Aorta (tissue), 5 donors: ENCODE data around the gene SURF4. TPM values are rescaled to one million over a fixed set of nuclear protein-coding genes. Genes with fewer than 3 reads are reported as not detected.

Source experiments
- ATAC-seq: fragments of 200-7000 bp; cut with Tn5 transposase; one replicate; pipeline ENCODE4 v1.9.1; 2022; ENCODE audit warnings: moderate library complexity; ENCODE audit not compliant: low FRiP score
- DNase-seq, 2 donors: peaks; one replicate each; pipeline ENCODE4 v3.0.0-alpha.2; 2020
- H3K27ac ChIP-seq, 2 donors: one replicate each; pipeline ENCODE4 v1.5.1; 2013; ENCODE audit warnings: low read length in 2 of 2, mild to moderate bottlenecking in 2 of 2, moderate library complexity in 2 of 2, control low read depth in 1 of 2, inconsistent platforms in 1 of 2, low read depth in 1 of 2
- H3K27me3 ChIP-seq, 2 donors: one replicate each; pipeline ENCODE4 v1.6.1; 2013; ENCODE audit warnings: control low read depth in 1 of 2, low read length in 1 of 2, mild to moderate bottlenecking in 1 of 2, moderate library complexity in 1 of 2; ENCODE audit not compliant: insufficient read depth in 2 of 2, control insufficient read depth in 1 of 2
- H3K36me3 ChIP-seq, 2 donors: one replicate each; pipeline ENCODE4 v1.6.1; 2013; ENCODE audit warnings: control low read depth in 1 of 2, low read length in 1 of 2, mild to moderate bottlenecking in 1 of 2; ENCODE audit not compliant: insufficient read depth in 2 of 2, control insufficient read depth in 1 of 2
- H3K4me1 ChIP-seq, 2 donors: one replicate each; pipeline ENCODE4 v1.6.1; 2013; ENCODE audit warnings: low read length in 2 of 2, control low read depth in 1 of 2, mild to moderate bottlenecking in 1 of 2, moderate library complexity in 1 of 2; ENCODE audit not compliant: insufficient read depth in 2 of 2, control insufficient read depth in 1 of 2
- H3K4me3 ChIP-seq, 2 donors: one replicate each; pipeline ENCODE4 v1.5.1; 2013; ENCODE audit warnings: low read length in 2 of 2, control low read depth in 1 of 2, mild to moderate bottlenecking in 1 of 2
- H3K9me3 ChIP-seq: one replicate; pipeline ENCODE4 v1.6.1; 2013; ENCODE audit warnings: mild to moderate bottlenecking, low read length; ENCODE audit not compliant: control insufficient read depth
- WGBS, 2 donors: extraction: QIAGEN DNeasy Blood & Tissue Kit; methylation state at CpG; one replicate each; pipeline ENCODE4 v1.1.7; 2013; 5-methylcytosine and 5-hydroxymethylcytosine counted together
- intact Hi-C, 2 donors: fragments of 100-400 bp; cut with DNase I; formaldehyde crosslinking; loops; one replicate each; pipeline versions ENCODE4 v1.14.2 to v1.15.0; 2022
- long read RNA-seq, 2 donors: library from polyadenylated mRNA; unstranded; transcript quantifications; one replicate each; pipeline ENCODE4 v2.0.0, GENCODE V29; 2020 to 2021
- polyA plus RNA-seq, 2 donors: library from polyadenylated mRNA; stranded (reverse); fragments of 200-250 nt; gene quantifications; one replicate each; pipeline ENCODE4 v1.2.3, GENCODE V29; 2013
- total RNA-seq, 2 donors: library from RNA; stranded (reverse); fragmentation: NEBNext Ultra II Directional; extraction: Animal tissue kit (Norgen Biotek cat#: 25700); gene quantifications; one replicate each; pipeline ENCODE4 v1.2.1, GENCODE V29; 2021
- donor health status: healthy with polysubstance abuse.
- donor health status: Bipolar disorder and iron deficiency.
- donor health status: DM: no; HTN: no; CAD: no.
- donor health status: DM: no; HTN: no; CAD: no.
- donor health status: DM: yes; HTN: yes; CAD: no.

The SURF4 gene
- total RNA-seq (100 to 1,000 TPM; 114 to 123 TPM), polyA plus RNA-seq (10 to 100 TPM; 42.3 to 71.2 TPM)
- long read RNA-seq, donor 1, transcript SURF4-202 (6 exons, 2,984 nt), result major isoform, 514 of 671 reads
- long read RNA-seq, donor 1, partial matches to known transcripts, result 18 of 671 reads
- long read RNA-seq, donor 1, other reads (novel, unspliced or antisense), result 137 of 671 reads
- long read RNA-seq, donor 2, transcript SURF4-202 (6 exons, 2,984 nt), result major isoform, 96 of 134 reads
- long read RNA-seq, donor 2, partial matches to known transcripts, result 8 of 134 reads
- long read RNA-seq, donor 2, other reads (novel, unspliced or antisense), result 30 of 134 reads

DNA sequence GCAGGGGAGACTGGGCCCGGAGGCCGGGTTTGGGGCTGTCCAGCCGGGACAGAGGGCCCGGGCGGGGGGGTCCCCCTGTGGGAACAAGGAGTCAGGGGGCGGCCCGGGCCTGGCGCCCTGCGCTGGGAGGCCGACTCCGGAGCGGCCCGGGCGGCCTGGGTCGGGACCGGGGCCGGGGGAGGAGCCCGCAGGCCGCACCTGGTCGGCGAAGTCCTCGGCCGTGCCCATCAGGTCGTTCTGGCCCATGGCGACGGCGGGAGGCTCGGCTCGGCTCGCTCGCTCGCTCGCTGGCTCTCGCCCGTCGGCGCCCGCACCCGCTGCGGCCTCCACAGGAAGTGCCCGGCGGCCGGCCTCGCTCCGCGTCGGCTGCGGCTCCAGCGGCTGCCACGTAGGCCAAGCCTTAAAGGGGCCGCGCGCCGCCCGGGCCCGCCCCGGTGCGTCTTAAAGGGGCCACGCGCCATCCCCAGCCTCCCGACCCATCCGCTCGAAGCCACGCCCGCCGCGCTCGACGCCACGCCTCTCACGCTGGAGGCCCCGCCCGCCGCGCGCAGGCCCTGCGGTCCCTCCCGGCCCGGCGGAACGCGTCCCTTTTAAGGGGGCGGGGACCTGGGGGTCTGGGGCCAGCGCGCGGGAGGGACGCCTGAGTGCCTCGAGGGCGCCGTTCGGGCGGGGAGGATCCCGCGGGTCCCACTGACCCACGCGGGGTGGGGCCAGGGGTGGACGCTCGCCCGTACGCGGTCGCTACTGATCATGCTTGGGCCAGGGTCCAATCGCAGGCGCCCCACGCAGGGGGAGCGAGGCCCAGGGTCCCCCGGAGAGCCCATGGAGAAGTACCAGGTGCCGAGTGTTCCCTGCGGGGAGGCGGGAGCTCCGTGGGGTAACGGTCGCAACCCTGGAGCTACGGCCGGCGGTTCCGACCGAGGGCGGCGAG is at the start of gene SURF4, which contains the start of gene STKLD1:
SURF4 (minus strand) TSS at position 337 of the 931 bp plus-strand sequence; CDS start at position 246, 91 bp downstream.
STKLD1 (plus strand) TSS at position 643 of the 931 bp plus-strand sequence; CDS start at position 751, 108 bp downstream.
- DNase-seq, result peak; percentile 97 to 98
- Histone ChIP-seq H3K27ac (peak within 1 kb of the TSS; percentile 85 to 93), H3K4me3 (peak within 1 kb of the TSS; percentile 99), H3K4me1 (no peaks in the 10 kb centered on the region), H3K27me3 (no peaks in the 10 kb centered on the region), H3K9me3 (no peaks in the 10 kb centered on the region), H3K36me3 (no peaks in the 10 kb centered on the region)
- 0 to 1% methylated on average over 63 to 120 of the region's 120 CpGs for WGBS, 2 donors
- intact Hi-C loops, result loop anchor here in 1 of 2 donors (5.0 kb wide), 2 partner anchors 39 to 81 kb away; partner anchors contain the start of genes CACFD1 and SURF6
- peak; percentile 97 for ATAC-seq

GRCh38 chr9:133425049-133425632 is 49.3 kb upstream of the SURF4 start:
- Histone ChIP-seq H3K27ac (no peak overlapping the region), H3K4me1 (no peaks in the 10 kb centered on the region), H3K27me3 (no peaks in the 10 kb centered on the region), H3K4me3 (no peak overlapping the region), H3K9me3 (no peaks in the 10 kb centered on the region), H3K36me3 (no peaks in the 10 kb centered on the region)
- 90% methylated on average over 22 of the region's 22 CpGs for WGBS, 2 donors
- ATAC-seq, result no peak
- intact Hi-C loops, result no loop called here
- DNase-seq, result no peak

DNA sequence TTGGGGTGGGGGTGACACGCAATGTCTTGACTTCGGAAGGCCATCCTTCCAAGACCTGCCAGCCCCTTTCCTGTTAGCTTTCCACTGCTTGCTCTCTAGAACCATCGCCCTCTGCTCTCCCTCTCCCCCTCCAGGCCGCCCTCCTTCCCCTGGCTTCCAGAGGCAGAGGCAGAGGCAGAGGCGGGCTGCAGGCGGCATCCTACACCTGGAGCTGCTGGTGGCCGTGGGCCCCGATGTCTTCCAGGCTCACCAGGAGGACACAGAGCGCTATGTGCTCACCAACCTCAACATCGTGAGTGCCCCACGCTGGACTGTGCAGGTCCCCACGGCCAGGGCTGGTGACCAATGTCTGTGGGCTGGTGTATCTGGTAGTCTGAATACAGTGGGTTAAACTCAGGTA is 48.3 kb upstream of the SURF4 start:
- intact Hi-C loops, result no loop called here
- DNase-seq (no peak), ATAC-seq (no peak)
- WGBS, 2 donors, result 93 to 95% methylated on average over 12 of the region's 12 CpGs
- no peaks in the 10 kb centered on the region for H3K9me3 ChIP-seq
- no peak overlapping the region for H3K4me3 ChIP-seq
- H3K27me3 ChIP-seq, result no peaks in the 10 kb centered on the region
- no peak overlapping the region for H3K27ac ChIP-seq
- no peaks in the 10 kb centered on the region for H3K36me3 ChIP-seq
- H3K4me1 ChIP-seq, result no peaks in the 10 kb centered on the region

- WGBS, 2 donors, result 70 to 81% methylated on average over 3 of the region's 3 CpGs
- no peaks in the 10 kb centered on the region for H3K27me3 ChIP-seq
- no peak for DNase-seq
- H3K27ac ChIP-seq, result no peak overlapping the region
- no peaks in the 10 kb centered on the region for H3K9me3 ChIP-seq
- no peak overlapping the region for H3K4me3 ChIP-seq
- intact Hi-C loops, result no loop called here
- H3K4me1 ChIP-seq, result no peaks in the 10 kb centered on the region
- H3K36me3 ChIP-seq, result no peaks in the 10 kb centered on the region
- no peak for ATAC-seq
Measured at GRCh38 chr9:133423216-133423615, 47.4 kb upstream of the SURF4 start.

- WGBS, 2 donors, result 53 to 55% methylated on average over 23 of the region's 23 CpGs
Measured at GRCh38 chr9:133421615-133422542, 46.0 kb upstream of the SURF4 start, which contains the start of gene ADAMTS13. TSS of gene ADAMTS13 (plus strand) at chr9:133422367. CDS start at chr9:133422444, 77 bp downstream.

GRCh38 chr9:133420392-133420827 is 44.5 kb upstream of the SURF4 start:
- 73 to 75% methylated on average over 5 of the region's 5 CpGs for WGBS, 2 donors
- no peak for DNase-seq
- Histone ChIP-seq H3K9me3 (no peaks in the 10 kb centered on the region), H3K4me3 (no peak overlapping the region), H3K27ac (no peak overlapping the region), H3K27me3 (no peaks in the 10 kb centered on the region), H3K4me1 (no peaks in the 10 kb centered on the region), H3K36me3 (no peaks in the 10 kb centered on the region)
- no peak for ATAC-seq
- intact Hi-C loops, result no loop called here

More at GRCh38 chr9:133421615-133422542, 46.0 kb upstream of the SURF4 start, which contains the start of gene ADAMTS13:
- no peaks in the 10 kb centered on the region for H3K4me1 ChIP-seq
- no peak within 1 kb of the TSS for H3K27ac ChIP-seq
- DNase-seq, result no peak
- no peaks in the 10 kb centered on the region for H3K36me3 ChIP-seq
- H3K27me3 ChIP-seq, result no peaks in the 10 kb centered on the region
- intact Hi-C loops, result no loop called here
- H3K9me3 ChIP-seq, result no peaks in the 10 kb centered on the region
- no peak within 1 kb of the TSS for H3K4me3 ChIP-seq
- no peak for ATAC-seq

DNA sequence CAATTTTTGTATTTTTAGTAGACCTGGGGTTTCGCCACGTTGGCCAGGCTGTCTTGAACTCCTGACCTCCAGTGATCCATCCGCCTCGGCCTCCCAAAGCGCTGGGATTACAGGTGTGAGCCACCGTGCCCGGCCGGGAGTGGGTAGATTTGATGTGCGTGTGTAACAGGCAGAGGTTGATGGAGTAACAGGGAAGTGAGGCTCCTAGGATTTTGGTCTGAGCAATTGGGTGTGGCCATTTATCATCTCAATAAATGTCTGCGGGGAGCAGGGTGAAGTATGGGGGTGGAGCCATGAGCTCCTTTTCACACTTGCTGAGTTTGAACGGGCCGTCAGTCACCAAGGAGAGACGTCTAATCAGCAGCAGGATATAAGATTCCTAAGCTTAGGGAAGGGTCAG is 43.1 kb upstream of the SURF4 start:
- WGBS, 2 donors, result 76 to 78% methylated on average over 13 of the region's 13 CpGs
- H3K27ac ChIP-seq, result no peak overlapping the region
- H3K4me3 ChIP-seq, result no peak overlapping the region

More for the DNA sequence above, 43.1 kb upstream of the SURF4 start:
- Histone ChIP-seq H3K4me1 (no peaks in the 10 kb centered on the region), H3K27me3 (no peaks in the 10 kb centered on the region), H3K9me3 (no peaks in the 10 kb centered on the region), H3K36me3 (no peaks in the 10 kb centered on the region)
- intact Hi-C loops, result loop anchor here (5.0 to 10.0 kb wide), 4 partner anchors 38 to 64 kb away; partner anchors contain the start of genes SURF1 (in 2 of the 2), SURF2 (in 2 of the 2), CACFD1 (in 1 of the 2) and SLC2A6 (in 1 of the 2)
- DNase-seq (no peak), ATAC-seq (no peak)
